ENCODE results near the gene CLEC5A.

DNA sequence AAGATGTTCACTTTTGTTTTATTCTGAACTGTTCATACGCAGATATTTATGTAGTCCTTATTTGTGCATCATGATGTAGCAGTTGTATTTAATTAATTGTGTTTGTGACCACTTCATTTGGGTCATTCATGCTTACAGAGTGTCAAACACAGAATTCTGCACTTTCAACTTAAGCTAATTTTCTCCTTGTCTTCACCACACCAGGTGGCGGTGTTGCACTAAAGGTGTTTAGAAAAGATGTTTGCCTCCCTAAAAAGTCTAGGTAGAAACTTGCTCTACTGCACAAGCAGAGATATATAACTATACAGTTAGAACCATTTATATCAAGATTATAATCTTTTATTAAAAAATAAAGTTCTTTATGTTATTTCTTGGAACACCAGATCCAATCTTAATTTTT lies 28.1 kb upstream of the CLEC5A start:
- TF ChIP-seq, protein P1, sequence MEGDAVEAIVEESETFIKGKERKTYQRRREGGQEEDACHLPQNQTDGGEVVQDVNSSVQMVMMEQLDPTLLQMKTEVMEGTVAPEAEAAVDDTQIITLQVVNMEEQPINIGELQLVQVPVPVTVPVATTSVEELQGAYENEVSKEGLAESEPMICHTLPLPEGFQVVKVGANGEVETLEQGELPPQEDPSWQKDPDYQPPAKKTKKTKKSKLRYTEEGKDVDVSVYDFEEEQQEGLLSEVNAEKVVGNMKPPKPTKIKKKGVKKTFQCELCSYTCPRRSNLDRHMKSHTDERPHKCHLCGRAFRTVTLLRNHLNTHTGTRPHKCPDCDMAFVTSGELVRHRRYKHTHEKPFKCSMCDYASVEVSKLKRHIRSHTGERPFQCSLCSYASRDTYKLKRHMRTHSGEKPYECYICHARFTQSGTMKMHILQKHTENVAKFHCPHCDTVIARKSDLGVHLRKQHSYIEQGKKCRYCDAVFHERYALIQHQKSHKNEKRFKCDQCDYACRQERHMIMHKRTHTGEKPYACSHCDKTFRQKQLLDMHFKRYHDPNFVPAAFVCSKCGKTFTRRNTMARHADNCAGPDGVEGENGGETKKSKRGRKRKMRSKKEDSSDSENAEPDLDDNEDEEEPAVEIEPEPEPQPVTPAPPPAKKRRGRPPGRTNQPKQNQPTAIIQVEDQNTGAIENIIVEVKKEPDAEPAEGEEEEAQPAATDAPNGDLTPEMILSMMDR (conservative IDR thresholded peaks at IDR 0.05; ENCODE audit: low read length) = peak; percentile 71
- no peak for TF ChIP-seq EZH2phosphoT487 (IDR thresholded peaks at IDR 0.05; ENCODE audit: borderline replicate concordance)

Measured in Loucy (cell line).